ENCODE results near the gene ADSS2. TPM values are rescaled to one million over a fixed set of nuclear protein-coding genes. Genes with fewer than 3 reads are reported as not detected.

The ADSS2 gene
- total and polyA plus RNA-seq, 7 donors = 23.8 to 42.0 (median 30.0) TPM

GRCh38 chr1:244450597-244451538, 841 bp downstream of the ADSS2 start:
- H3K27ac ChIP-seq = peak overlapping the region; percentile 93 to 99 (median 97)
- no peaks in the 10 kb centered on the region for H3K27me3 ChIP-seq
- DNase-seq = peak; percentile 77
- H3K4me3 ChIP-seq = peak overlapping the region; percentile 76 to 94 (median 88)
- TF ChIP-seq POLR2AphosphoS5 (IDR thresholded peaks at IDR 0.05) = peak in 1 of 4 donors; percentile 55
- TF ChIP-seq POLR2A (IDR thresholded peaks at IDR 0.05) = no peak
- peaks cover 0 to 52% (median 40%) of the 10 kb centered on the region in 4 donors for H3K4me1 ChIP-seq
- WGBS, 2 donors = 0% methylated on average over 41 of the region's 41 CpGs
- H3K36me3 ChIP-seq = no peaks in the 10 kb centered on the region
- no peaks in the 10 kb centered on the region for H3K9me3 ChIP-seq
- intact Hi-C loops (cut with DNase I) = loop anchor here (1.0 to 10.0 kb wide), 4 partner anchors 202 to 1196 kb away; partner anchors contain the start of genes CEP170, DESI2 and SDCCAG8

GRCh38 chr1:244449936-244450508, 1.7 kb downstream of the ADSS2 start:
- no peaks in the 10 kb centered on the region for H3K27me3 ChIP-seq
- no peak for DNase-seq
- no peaks in the 10 kb centered on the region for H3K36me3 ChIP-seq
- peaks cover 0 to 60% (median 49%) of the 10 kb centered on the region in 4 donors for H3K4me1 ChIP-seq
- peak overlapping the region in 3 of 4 donors; percentile 76 to 91 (median 85) for H3K4me3 ChIP-seq
- intact Hi-C loops (cut with DNase I) = loop anchor here (1.0 to 10.0 kb wide), 4 partner anchors 203 to 1195 kb away; partner anchors contain the start of genes CEP170, DESI2 and SDCCAG8
- TF ChIP-seq POLR2AphosphoS5 (IDR thresholded peaks at IDR 0.05) (no peak), CTCF (IDR thresholded peaks at IDR 0.05) (no peak), EP300 (IDR thresholded peaks at IDR 0.05) (no peak), POLR2A (IDR thresholded peaks at IDR 0.05) (no peak)
- WGBS, 2 donors = 83 to 85% methylated on average over 8 of the region's 8 CpGs
- H3K9me3 ChIP-seq = no peaks in the 10 kb centered on the region
- peak overlapping the region; percentile 93 to 99 (median 97) for H3K27ac ChIP-seq

GRCh38 chr1:244448279-244449036, 3.3 kb downstream of the ADSS2 start:
- intact Hi-C loops (cut with DNase I) = no loop called here
- DNase-seq = no peak
- H3K4me1 ChIP-seq = peaks cover 0 to 67% (median 55%) of the 10 kb centered on the region in 4 donors
- H3K9me3 ChIP-seq = no peaks in the 10 kb centered on the region
- peak overlapping the region; percentile 93 to 99 (median 97) for H3K27ac ChIP-seq
- TF ChIP-seq POLR2AphosphoS5 (IDR thresholded peaks at IDR 0.05) (no peak), EP300 (IDR thresholded peaks at IDR 0.05) (no peak), CTCF (IDR thresholded peaks at IDR 0.05) (no peak), POLR2A (IDR thresholded peaks at IDR 0.05) (no peak)
- 76 to 77% methylated on average over 5 of the region's 5 CpGs for WGBS, 2 donors
- H3K4me3 ChIP-seq = no peak overlapping the region
- H3K36me3 ChIP-seq = no peaks in the 10 kb centered on the region
- no peaks in the 10 kb centered on the region for H3K27me3 ChIP-seq

GRCh38 chr1:244447552-244447951, 4.2 kb downstream of the ADSS2 start:
- WGBS, 2 donors = 94% methylated on average over 2 of the region's 2 CpGs
- Histone ChIP-seq H3K36me3 (no peaks in the 10 kb centered on the region), H3K4me3 (no peak overlapping the region), H3K9me3 (no peaks in the 10 kb centered on the region), H3K27me3 (no peaks in the 10 kb centered on the region), H3K27ac (peak overlapping the region in 3 of 4 donors; percentile 95 to 99 (median 99)), H3K4me1 (peaks cover 0 to 72% (median 60%) of the 10 kb centered on the region in 4 donors)
- intact Hi-C loops (cut with DNase I) = no loop called here
- no peak for TF ChIP-seq CTCF (IDR thresholded peaks at IDR 0.05)
- no peak for TF ChIP-seq POLR2AphosphoS5 (IDR thresholded peaks at IDR 0.05)
- no peak for TF ChIP-seq EP300 (IDR thresholded peaks at IDR 0.05)
- TF ChIP-seq POLR2A (IDR thresholded peaks at IDR 0.05) = no peak
- DNase-seq = no peak
